WTC11 (cell line): ENCODE results near the gene AMTN. TPM values are rescaled to one million over a fixed set of nuclear protein-coding genes. Genes with fewer than 3 reads are reported as not detected.
"Not testable (repeated sequence)": the region's sequence is repeated elsewhere in the genome, so short reads cannot be mapped to it uniquely, and the experiment has no call there.

Experiments
- ATAC-seq: fragments of 200-7000 bp; cut with Tn5 transposase; 2 replicates; pipeline ENCODE4 v1.10.0; 2021; ENCODE audit warnings: mild to moderate bottlenecking, moderate library complexity
- CTCF ChIA-PET: fragments of 300-600 bp; sonication (Branson Sonifier 250); formaldehyde crosslinking; loops from one replicate; lab custom pipeline; 2021; ENCODE audit warnings: antibody characterized with exemption; lab: Charles Lee
- POLR2A ChIA-PET: fragments of 350-600 bp; sonication (Branson Sonifier 250); formaldehyde crosslinking; loops from one replicate; lab custom pipeline; 2021; ENCODE audit warnings: antibody characterized with exemption; lab: Charles Lee
- DNase-seq: peaks from one replicate; pipeline ENCODE4 v3.0.0; 2021; ENCODE audit warnings: low spot score
- H3K27ac Mint-ChIP-seq: 2 replicates; pipeline ENCODE4 v1.8.0; 2021; ENCODE audit warnings: mixed read lengths
- H3K27me3 Mint-ChIP-seq: 2 replicates; pipeline ENCODE4 v1.8.0; 2021; ENCODE audit warnings: low read depth, mild to moderate bottlenecking, moderate library complexity, mixed read lengths
- H3K36me3 Mint-ChIP-seq: 2 replicates; pipeline ENCODE4 v1.8.0; 2021; ENCODE audit warnings: mixed read lengths
- H3K4me1 Mint-ChIP-seq: 2 replicates; pipeline ENCODE4 v1.8.0; 2022; ENCODE audit warnings: mixed read lengths
- H3K4me3 Mint-ChIP-seq: 2 replicates; pipeline ENCODE4 v1.8.0; 2021; ENCODE audit warnings: mild to moderate bottlenecking, moderate library complexity, mixed read lengths
- H3K9me3 Mint-ChIP-seq: 2 replicates; pipeline ENCODE4 v1.8.0; 2021; ENCODE audit warnings: mixed read lengths
- ATF1 ChIP-seq: sonication (generic); formaldehyde crosslinking; IDR thresholded peaks from 2 replicates; pipeline ENCODE4 v1.8.1; 2023; ENCODE audit warnings: mild to moderate bottlenecking, moderate library complexity, missing genetic modification reagents
- GTF2I ChIP-seq: fragments of 250-450 bp; sonication (Bioruptor Pico); conservative IDR thresholded peaks from 2 replicates; pipeline ENCODE4 v1.4.0; 2021; ENCODE audit warnings: mild to moderate bottlenecking
- JAZF1 ChIP-seq: fragments of 250-450 bp; sonication (Bioruptor Pico); IDR thresholded peaks from 2 replicates; pipeline ENCODE4 v1.9.0; 2021; ENCODE audit warnings: moderate library complexity, mild to moderate bottlenecking, inconsistent platforms
- SMAD4 ChIP-seq: sonication (generic); formaldehyde crosslinking; IDR thresholded peaks from 2 replicates; pipeline ENCODE4 v1.8.0; 2022; ENCODE audit warnings: mild to moderate bottlenecking, missing genetic modification reagents
- SOX15 ChIP-seq: fragments of 250-450 bp; sonication (Bioruptor Pico); IDR thresholded peaks from 2 replicates; pipeline ENCODE4 v1.9.0; 2021; ENCODE audit warnings: mild to moderate bottlenecking
- ZNF121 ChIP-seq: sonication (generic); formaldehyde crosslinking; IDR thresholded peaks from 2 replicates; pipeline ENCODE4 v1.8.0; 2023; ENCODE audit warnings: missing genetic modification reagents
- total RNA-seq: library from RNA; stranded (reverse); gene quantifications from 3 replicates; pipeline ENCODE4 v1.2.3, GENCODE V29; 2021
- TF ChIP-seq, protein P1 (sequence below): sonication (generic); formaldehyde crosslinking; IDR thresholded peaks from 2 replicates; pipeline ENCODE4 v1.8.1; 2023; ENCODE audit warnings: mild to moderate bottlenecking, missing genetic modification reagents
- TF ChIP-seq, protein P2 (sequence below): fragments of 250-450 bp; sonication (Bioruptor Pico); IDR thresholded peaks from 2 replicates; pipeline ENCODE4 v1.9.0; 2021; ENCODE audit warnings: mild to moderate bottlenecking
- TF ChIP-seq, protein P3 (sequence below): fragments of 200-600 bp; IDR thresholded peaks from 2 replicates; pipeline ENCODE4 v1.8.0; 2022; ENCODE audit warnings: antibody characterized with exemption
- TF ChIP-seq, protein P4 (sequence below): sonication (generic); formaldehyde crosslinking; IDR thresholded peaks from 2 replicates; pipeline ENCODE4 v1.8.1; 2023; ENCODE audit warnings: mild to moderate bottlenecking, moderate library complexity, missing genetic modification reagents
- TF ChIP-seq, protein P5 (sequence below): sonication (generic); formaldehyde crosslinking; IDR thresholded peaks from 2 replicates; pipeline ENCODE4 v1.8.0; 2022; ENCODE audit warnings: mild to moderate bottlenecking, missing genetic modification reagents

Gene AMTN
- total RNA-seq, 1 experiment from 2014 or later, result not detected

- TF ChIP-seq, protein P1, sequence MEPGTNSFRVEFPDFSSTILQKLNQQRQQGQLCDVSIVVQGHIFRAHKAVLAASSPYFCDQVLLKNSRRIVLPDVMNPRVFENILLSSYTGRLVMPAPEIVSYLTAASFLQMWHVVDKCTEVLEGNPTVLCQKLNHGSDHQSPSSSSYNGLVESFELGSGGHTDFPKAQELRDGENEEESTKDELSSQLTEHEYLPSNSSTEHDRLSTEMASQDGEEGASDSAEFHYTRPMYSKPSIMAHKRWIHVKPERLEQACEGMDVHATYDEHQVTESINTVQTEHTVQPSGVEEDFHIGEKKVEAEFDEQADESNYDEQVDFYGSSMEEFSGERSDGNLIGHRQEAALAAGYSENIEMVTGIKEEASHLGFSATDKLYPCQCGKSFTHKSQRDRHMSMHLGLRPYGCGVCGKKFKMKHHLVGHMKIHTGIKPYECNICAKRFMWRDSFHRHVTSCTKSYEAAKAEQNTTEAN (CRISPR knock-in tag), result no peak
Observed at GRCh38 chr4:70531981-70532380, 13.6 kb downstream of the AMTN start (continued).

DNA sequence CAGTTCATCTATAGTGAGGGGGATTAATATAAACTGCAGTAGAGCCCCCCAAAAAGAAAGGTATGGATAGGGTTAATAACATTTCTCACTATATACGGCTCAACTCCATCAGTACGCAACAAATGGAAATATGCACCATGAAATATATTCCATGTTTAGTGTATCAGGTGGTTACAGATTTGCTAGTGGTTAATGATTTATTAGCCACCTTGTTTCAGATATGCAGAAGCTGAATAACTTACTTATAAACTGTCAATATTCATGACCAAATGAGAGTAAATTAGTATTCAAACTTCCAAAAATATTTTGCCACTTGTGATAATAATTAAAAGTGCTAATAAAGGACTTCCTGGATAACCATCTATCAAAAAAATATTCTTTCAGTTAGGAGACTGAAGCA, 14.8 kb downstream of the AMTN start:
- no peaks in the 10 kb centered on the region for H3K4me1 Mint-ChIP-seq
- ChIA-PET CTCF (no interaction called here), POLR2A (no interaction called here)
- TF ChIP-seq SMAD4 (CRISPR knock-in tag) (no peak), JAZF1 (CRISPR knock-in tag) (no peak)
- TF ChIP-seq, protein P2, sequence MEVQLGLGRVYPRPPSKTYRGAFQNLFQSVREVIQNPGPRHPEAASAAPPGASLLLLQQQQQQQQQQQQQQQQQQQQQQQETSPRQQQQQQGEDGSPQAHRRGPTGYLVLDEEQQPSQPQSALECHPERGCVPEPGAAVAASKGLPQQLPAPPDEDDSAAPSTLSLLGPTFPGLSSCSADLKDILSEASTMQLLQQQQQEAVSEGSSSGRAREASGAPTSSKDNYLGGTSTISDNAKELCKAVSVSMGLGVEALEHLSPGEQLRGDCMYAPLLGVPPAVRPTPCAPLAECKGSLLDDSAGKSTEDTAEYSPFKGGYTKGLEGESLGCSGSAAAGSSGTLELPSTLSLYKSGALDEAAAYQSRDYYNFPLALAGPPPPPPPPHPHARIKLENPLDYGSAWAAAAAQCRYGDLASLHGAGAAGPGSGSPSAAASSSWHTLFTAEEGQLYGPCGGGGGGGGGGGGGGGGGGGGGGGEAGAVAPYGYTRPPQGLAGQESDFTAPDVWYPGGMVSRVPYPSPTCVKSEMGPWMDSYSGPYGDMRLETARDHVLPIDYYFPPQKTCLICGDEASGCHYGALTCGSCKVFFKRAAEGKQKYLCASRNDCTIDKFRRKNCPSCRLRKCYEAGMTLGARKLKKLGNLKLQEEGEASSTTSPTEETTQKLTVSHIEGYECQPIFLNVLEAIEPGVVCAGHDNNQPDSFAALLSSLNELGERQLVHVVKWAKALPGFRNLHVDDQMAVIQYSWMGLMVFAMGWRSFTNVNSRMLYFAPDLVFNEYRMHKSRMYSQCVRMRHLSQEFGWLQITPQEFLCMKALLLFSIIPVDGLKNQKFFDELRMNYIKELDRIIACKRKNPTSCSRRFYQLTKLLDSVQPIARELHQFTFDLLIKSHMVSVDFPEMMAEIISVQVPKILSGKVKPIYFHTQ (CRISPR knock-in tag), result no peak
- TF ChIP-seq, protein P3, sequence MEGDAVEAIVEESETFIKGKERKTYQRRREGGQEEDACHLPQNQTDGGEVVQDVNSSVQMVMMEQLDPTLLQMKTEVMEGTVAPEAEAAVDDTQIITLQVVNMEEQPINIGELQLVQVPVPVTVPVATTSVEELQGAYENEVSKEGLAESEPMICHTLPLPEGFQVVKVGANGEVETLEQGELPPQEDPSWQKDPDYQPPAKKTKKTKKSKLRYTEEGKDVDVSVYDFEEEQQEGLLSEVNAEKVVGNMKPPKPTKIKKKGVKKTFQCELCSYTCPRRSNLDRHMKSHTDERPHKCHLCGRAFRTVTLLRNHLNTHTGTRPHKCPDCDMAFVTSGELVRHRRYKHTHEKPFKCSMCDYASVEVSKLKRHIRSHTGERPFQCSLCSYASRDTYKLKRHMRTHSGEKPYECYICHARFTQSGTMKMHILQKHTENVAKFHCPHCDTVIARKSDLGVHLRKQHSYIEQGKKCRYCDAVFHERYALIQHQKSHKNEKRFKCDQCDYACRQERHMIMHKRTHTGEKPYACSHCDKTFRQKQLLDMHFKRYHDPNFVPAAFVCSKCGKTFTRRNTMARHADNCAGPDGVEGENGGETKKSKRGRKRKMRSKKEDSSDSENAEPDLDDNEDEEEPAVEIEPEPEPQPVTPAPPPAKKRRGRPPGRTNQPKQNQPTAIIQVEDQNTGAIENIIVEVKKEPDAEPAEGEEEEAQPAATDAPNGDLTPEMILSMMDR, result no peak
- no peaks in the 10 kb centered on the region for H3K36me3 Mint-ChIP-seq
- no peak for DNase-seq
- H3K4me3 Mint-ChIP-seq, result no peak overlapping the region
- H3K27me3 Mint-ChIP-seq, result no peaks in the 10 kb centered on the region; the same call in 1 of the 2 replicates
- ATAC-seq, result no peak
- H3K27ac Mint-ChIP-seq, result no peak overlapping the region
- peaks cover 6% of the 10 kb centered on the region; the same call in 1 of the 2 replicates for H3K9me3 Mint-ChIP-seq

DNA sequence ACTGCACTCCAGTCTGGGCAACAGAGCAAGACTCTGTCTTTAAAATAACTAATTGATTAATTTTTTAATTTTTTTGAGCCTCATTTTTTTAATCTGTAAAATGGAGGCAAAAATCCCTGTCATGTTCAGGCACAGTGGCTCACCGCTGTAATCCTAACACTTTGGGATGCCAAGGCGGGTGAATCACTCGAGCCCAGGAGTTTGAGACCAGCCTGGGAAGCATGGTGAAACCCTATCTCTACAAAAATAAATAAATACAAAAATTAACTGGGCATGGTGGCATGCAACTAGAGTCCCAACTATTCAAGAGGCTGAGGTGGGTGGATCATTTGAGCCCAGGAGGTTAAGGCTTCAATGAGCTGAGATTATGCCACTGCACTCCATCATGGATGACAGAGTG, 15.4 kb downstream of the AMTN start:
- Mint-ChIP-seq H3K27ac (no peak overlapping the region), H3K4me3 (no peak overlapping the region), H3K27me3 (no peaks in the 10 kb centered on the region; the same call in 1 of the 2 replicates), H3K9me3 (peaks cover 6% of the 10 kb centered on the region; the same call in 1 of the 2 replicates)
- no peak for ATAC-seq
- POLR2A ChIA-PET, result no interaction called here
- TF ChIP-seq SOX15 (CRISPR knock-in tag), result no peak
- TF ChIP-seq, protein P4, sequence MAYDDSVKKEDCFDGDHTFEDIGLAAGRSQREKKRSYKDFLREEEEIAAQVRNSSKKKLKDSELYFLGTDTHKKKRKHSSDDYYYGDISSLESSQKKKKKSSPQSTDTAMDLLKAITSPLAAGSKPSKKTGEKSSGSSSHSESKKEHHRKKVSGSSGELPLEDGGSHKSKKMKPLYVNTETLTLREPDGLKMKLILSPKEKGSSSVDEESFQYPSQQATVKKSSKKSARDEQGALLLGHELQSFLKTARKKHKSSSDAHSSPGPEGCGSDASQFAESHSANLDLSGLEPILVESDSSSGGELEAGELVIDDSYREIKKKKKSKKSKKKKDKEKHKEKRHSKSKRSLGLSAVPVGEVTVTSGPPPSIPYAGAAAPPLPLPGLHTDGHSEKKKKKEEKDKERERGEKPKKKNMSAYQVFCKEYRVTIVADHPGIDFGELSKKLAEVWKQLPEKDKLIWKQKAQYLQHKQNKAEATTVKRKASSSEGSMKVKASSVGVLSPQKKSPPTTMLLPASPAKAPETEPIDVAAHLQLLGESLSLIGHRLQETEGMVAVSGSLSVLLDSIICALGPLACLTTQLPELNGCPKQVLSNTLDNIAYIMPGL (CRISPR knock-in tag), result no peak
- no peak for TF ChIP-seq ZNF121 (CRISPR knock-in tag)
- TF ChIP-seq GTF2I (CRISPR knock-in tag), result no peak
- TF ChIP-seq, protein P1 (CRISPR knock-in tag), result no peak
- TF ChIP-seq, protein P5, sequence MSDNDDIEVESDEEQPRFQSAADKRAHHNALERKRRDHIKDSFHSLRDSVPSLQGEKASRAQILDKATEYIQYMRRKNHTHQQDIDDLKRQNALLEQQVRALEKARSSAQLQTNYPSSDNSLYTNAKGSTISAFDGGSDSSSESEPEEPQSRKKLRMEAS (CRISPR knock-in tag), result no peak
- no peak for TF ChIP-seq ATF1
- TF ChIP-seq, all 79 proteins: peak for 0
- DNase-seq, result no peak
- H3K36me3 Mint-ChIP-seq, result no peaks in the 10 kb centered on the region
- CTCF ChIA-PET, result no interaction called here
- no peaks in the 10 kb centered on the region for H3K4me1 Mint-ChIP-seq

DNA sequence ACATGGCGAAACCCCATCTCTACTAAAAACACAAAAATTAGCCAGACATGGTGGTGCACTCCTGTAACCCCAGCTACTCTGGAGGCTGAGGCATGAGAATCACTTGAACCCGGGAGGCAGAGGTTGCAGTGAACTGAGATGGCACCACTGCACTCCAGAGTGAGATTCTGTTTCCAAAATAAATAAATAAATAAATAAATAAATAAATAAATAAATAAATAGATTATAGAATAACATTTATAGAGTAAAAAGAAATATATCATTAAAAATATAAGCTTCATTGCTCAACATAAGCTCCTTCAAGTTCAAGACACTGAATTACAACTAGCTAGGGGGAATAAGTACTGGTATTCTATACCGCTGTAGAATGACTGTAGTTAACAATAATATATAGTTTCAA, 16.5 kb downstream of the AMTN start:
- CTCF ChIA-PET, result interaction anchor here (0.7 kb wide), 1 partner anchor 14 kb away, joined by 5 read pairs; no protein-coding TSS in a partner anchor
- H3K4me1 Mint-ChIP-seq, H3K4me3 Mint-ChIP-seq, H3K9me3 Mint-ChIP-seq, DNase-seq, H3K27ac Mint-ChIP-seq, ATAC-seq, POLR2A ChIA-PET, H3K27me3 Mint-ChIP-seq, H3K36me3 Mint-ChIP-seq: not testable (repeated sequence)
